H1 (cell line): ENCODE measurements around the gene KCNMA1. TPM values are rescaled to one million over a fixed set of nuclear protein-coding genes. Genes with fewer than 3 reads are reported as not detected.

Experiments
- CTCF ChIA-PET: fragments of 300-600 bp; sonication (Branson Sonifier 250); formaldehyde crosslinking; loops from one replicate; lab custom pipeline; 2021; ENCODE audit not compliant: partially characterized antibody; lab: Charles Lee
- POLR2A ChIA-PET: fragments of 300-600 bp; sonication (Branson Sonifier 250); formaldehyde crosslinking; loops from one replicate; lab custom pipeline; 2021; ENCODE audit warnings: inconsistent platforms; ENCODE audit not compliant: partially characterized antibody; lab: Charles Lee
- DNase-seq, 2 experiments: peaks; one replicate each; pipeline versions ENCODE4 v3.0.0 to v3.0.0-alpha.2; 2010 to 2022; ENCODE audit warnings: low spot score in 2 of 2, low read depth in 1 of 2, mixed read lengths in 1 of 2
- FAIRE-seq: peaks from 2 replicates; lab custom pipeline; 2011; peaks lifted over from hg19 to GRCh38; lab: Jason Lieb, UNC
- H2AFZ ChIP-seq: 2 replicates; pipeline ENCODE4 v1.8.1; 2012; ENCODE audit warnings: low read length, inconsistent platforms
- H2AK5ac ChIP-seq: 2 replicates; pipeline ENCODE4 v1.6.1; 2013; ENCODE audit warnings: low read depth, low read length
- H2BK120ac ChIP-seq: replicated peaks from 2 replicates; pipeline ENCODE3; 2013; ENCODE audit warnings: low read depth, low read length, inconsistent platforms
- H2BK12ac ChIP-seq: 2 replicates; pipeline ENCODE4 v1.6.1; 2013; ENCODE audit warnings: low read depth, low read length
- H2BK15ac ChIP-seq: 2 replicates; pipeline ENCODE4 v1.6.1; 2013; ENCODE audit warnings: low read length
- H2BK20ac ChIP-seq: 2 replicates; pipeline ENCODE4 v1.6.1; 2013; ENCODE audit warnings: low read length
- H2BK5ac ChIP-seq: 2 replicates; pipeline ENCODE4 v1.6.1; 2013; ENCODE audit warnings: low read depth, low read length
- H3K14ac ChIP-seq: 2 replicates; pipeline ENCODE4 v1.6.1; 2013; ENCODE audit warnings: inconsistent platforms; ENCODE audit not compliant: insufficient read length
- H3K18ac ChIP-seq: 2 replicates; pipeline ENCODE4 v1.6.1; 2013; ENCODE audit warnings: low read length; ENCODE audit errors: extremely low read depth
- H3K23ac ChIP-seq: 2 replicates; pipeline ENCODE4 v1.6.1; 2013; ENCODE audit warnings: inconsistent platforms; ENCODE audit not compliant: insufficient read length
- H3K23me2 ChIP-seq: 2 replicates; pipeline ENCODE4 v1.6.1; 2013; ENCODE audit warnings: low read depth, low read length
- H3K27ac ChIP-seq: 2 replicates; pipeline ENCODE4 v1.6.1; 2011; ENCODE audit warnings: low read depth, low read length, inconsistent platforms
- H3K27me3 ChIP-seq, 4 experiments: replicated peaks in 1 of 4; 1 replicate in 1 of 4; 2 replicates in 3 of 4; pipeline versions ENCODE4 v1.6.1 to v1.8.1; 2011 to 2013; ENCODE audit warnings: low read length in 3 of 4, mild to moderate bottlenecking in 3 of 4, inconsistent platforms in 2 of 4, mixed read lengths in 2 of 4, moderate library complexity in 1 of 4; ENCODE audit not compliant: control insufficient read depth in 3 of 4, insufficient read depth in 3 of 4; ENCODE audit errors: extremely low read depth in 1 of 4
- H3K36me3 ChIP-seq, 4 experiments: 2 replicates each; pipeline versions ENCODE4 v1.6.1 to v1.8.1; 2011 to 2013; ENCODE audit warnings: mild to moderate bottlenecking in 4 of 4, low read length in 3 of 4, moderate library complexity in 2 of 4, control low read depth in 1 of 4, inconsistent platforms in 1 of 4; ENCODE audit not compliant: insufficient read depth in 4 of 4, control insufficient read depth in 2 of 4
- H3K4ac ChIP-seq: replicated peaks from 2 replicates; pipeline ENCODE3; 2013; ENCODE audit warnings: low read length, low read depth, mixed read lengths, inconsistent platforms; ENCODE audit not compliant: insufficient read length
- H3K4me1 ChIP-seq, 4 experiments: replicated peaks in 1 of 4; 1 replicate in 1 of 4; 2 replicates in 3 of 4; pipeline versions ENCODE4 v1.6.1 to v1.8.1; 2011 to 2013; ENCODE audit warnings: low read length in 3 of 4, inconsistent platforms in 2 of 4, mixed read lengths in 1 of 4; ENCODE audit not compliant: insufficient read depth in 4 of 4, control insufficient read depth in 3 of 4
- H3K4me2 ChIP-seq, 2 experiments: 2 replicates each; pipeline versions ENCODE4 v1.6.1 to v1.8.1; 2011 to 2013; ENCODE audit warnings: low read depth in 2 of 2, low read length in 2 of 2, control low read depth in 1 of 2, inconsistent platforms in 1 of 2, mild to moderate bottlenecking in 1 of 2; ENCODE audit not compliant: insufficient read depth in 1 of 2
- H3K4me3 ChIP-seq, 4 experiments: fragments of 200-600, 300-600 bp in 1 of 4; sonication (generic), shearing (Covaris generic), sonication (Bioruptor Twin) in 1 of 4; 2 replicates each; pipeline versions ENCODE4 v1.5.1 to v1.8.1; 2011 to 2016; ENCODE audit warnings: low read length in 4 of 4, low read depth in 3 of 4, control low read depth in 2 of 4, inconsistent platforms in 2 of 4, mild to moderate bottlenecking in 2 of 4, mixed read lengths in 1 of 4, moderate library complexity in 1 of 4; ENCODE audit not compliant: insufficient read depth in 2 of 4; ENCODE audit errors: extremely low read depth in 1 of 4
- H3K56ac ChIP-seq: replicated peaks from 2 replicates; pipeline ENCODE3; 2013; ENCODE audit warnings: low read depth, mild to moderate bottlenecking, mixed read lengths, low read length, inconsistent platforms; ENCODE audit not compliant: insufficient read length
- H3K79me1 ChIP-seq: 2 replicates; pipeline ENCODE4 v1.6.1; 2013; ENCODE audit warnings: low read depth, low read length, control low read depth
- H3K79me2 ChIP-seq, 2 experiments: 2 replicates each; pipeline versions ENCODE4 v1.6.1 to v1.8.1; 2012 to 2013; ENCODE audit warnings: low read length in 2 of 2, mild to moderate bottlenecking in 2 of 2, inconsistent platforms in 1 of 2; ENCODE audit not compliant: insufficient read depth in 2 of 2, control insufficient read depth in 1 of 2
- H3K9ac ChIP-seq, 4 experiments: replicated peaks in 1 of 4; 1 replicate in 1 of 4; 2 replicates in 3 of 4; pipeline versions ENCODE4 v1.6.1 to v1.8.1; 2011 to 2013; ENCODE audit warnings: low read depth in 3 of 4, low read length in 3 of 4, control low read depth in 2 of 4, mild to moderate bottlenecking in 2 of 4, moderate library complexity in 2 of 4, inconsistent platforms in 1 of 4; ENCODE audit errors: extremely low read depth in 1 of 4
- H3K9me3 ChIP-seq, 2 experiments: 2 replicates each; pipeline versions ENCODE4 v1.6.1 to v1.8.1; 2012 to 2013; ENCODE audit warnings: mild to moderate bottlenecking in 2 of 2, moderate library complexity in 2 of 2, control low read depth in 1 of 2, inconsistent platforms in 1 of 2, low read depth in 1 of 2, low read length in 1 of 2, mixed read lengths in 1 of 2; ENCODE audit not compliant: insufficient read depth in 2 of 2
- H4K20me1 ChIP-seq, 2 experiments: replicated peaks in 1 of 2; 2 replicates each; pipeline versions ENCODE3 to v1.8.1; 2011 to 2013; ENCODE audit warnings: inconsistent platforms in 2 of 2, low read length in 2 of 2, mild to moderate bottlenecking in 1 of 2; ENCODE audit not compliant: insufficient read depth in 2 of 2, control insufficient read depth in 1 of 2
- H4K5ac ChIP-seq: 2 replicates; pipeline ENCODE4 v1.6.1; 2013; ENCODE audit warnings: low read length, low read depth, mixed read lengths, inconsistent platforms; ENCODE audit not compliant: insufficient read length
- H4K8ac ChIP-seq: 2 replicates; pipeline ENCODE4 v1.8.0; 2013; ENCODE audit warnings: mild to moderate bottlenecking, moderate library complexity, low read length, inconsistent platforms; ENCODE audit not compliant: insufficient read depth; ENCODE audit errors: extremely low read depth
- H4K91ac ChIP-seq: replicated peaks from 2 replicates; pipeline ENCODE3; 2013; ENCODE audit warnings: low read length, mixed read lengths, inconsistent platforms; ENCODE audit not compliant: insufficient read length
- BACH1 ChIP-seq: IDR thresholded peaks from 2 replicates; pipeline ENCODE4 v1.6.1; 2012; ENCODE audit warnings: low read length, improper control_type of control experiment
- BCL11A ChIP-seq, 2 experiments: IDR thresholded peaks; one replicate each; pipeline ENCODE4 v1.6.1; 2011; ENCODE audit warnings: low read depth in 2 of 2, low read length in 2 of 2, mild to moderate bottlenecking in 2 of 2
- CBX5 ChIP-seq: fragments of 300-800, 300-1000 bp; sonication (generic); IDR thresholded peaks from 2 replicates; pipeline ENCODE4 v1.7.1; 2016; ENCODE audit warnings: antibody characterized with exemption, low read length, low read depth
- EGR1 ChIP-seq: IDR thresholded peaks from 2 replicates; pipeline ENCODE4 v1.6.1; 2011; ENCODE audit warnings: low read depth, low read length, borderline replicate concordance
- FOSL1 ChIP-seq: IDR thresholded peaks from 2 replicates; pipeline ENCODE4 v1.6.1; 2011; ENCODE audit warnings: mild to moderate bottlenecking, low read depth, low read length, moderate library complexity; ENCODE audit not compliant: insufficient read depth
- GABPA ChIP-seq: IDR thresholded peaks from 2 replicates; pipeline ENCODE4 v1.6.1; 2011; ENCODE audit warnings: mild to moderate bottlenecking, low read length, moderate library complexity, borderline replicate concordance; ENCODE audit not compliant: insufficient read depth
- JUN ChIP-seq: IDR thresholded peaks from 2 replicates; pipeline ENCODE4 v1.6.1; 2011; ENCODE audit warnings: low read depth, mild to moderate bottlenecking, improper control_type of control experiment, low read length
- JUND ChIP-seq: IDR thresholded peaks from 2 replicates; pipeline ENCODE4 v1.6.1; 2011; ENCODE audit warnings: mild to moderate bottlenecking, improper control_type of control experiment, low read length
- KDM1A ChIP-seq: fragments of 200-600, 300-600 bp; sonication (generic); IDR thresholded peaks from 2 replicates; pipeline ENCODE4 v1.7.1; 2016; ENCODE audit warnings: mild to moderate bottlenecking, low read length, borderline replicate concordance
- KDM5A ChIP-seq: fragments of 200-600 bp; IDR thresholded peaks from 2 replicates; pipeline ENCODE4 v1.7.1; 2012; ENCODE audit warnings: mild to moderate bottlenecking, low read length, inconsistent platforms, mixed read lengths
- SRF ChIP-seq: IDR thresholded peaks from 2 replicates; pipeline ENCODE4 v1.6.1; 2011; ENCODE audit warnings: mild to moderate bottlenecking, low read depth, low read length, moderate library complexity
- WGBS, 2 experiments: shearing (Covaris generic) in 1 of 2; methylation state at CpG; one replicate each; pipeline versions ENCODE4 v1.1.6 to v1.1.7; 2013 to 2015; ENCODE audit warnings: low lambda C conversion rate in 2 of 2, mixed read lengths in 2 of 2, inconsistent platforms in 1 of 2, low coverage in 1 of 2, missing lambda C conversion rate in 1 of 2; ENCODE audit not compliant: insufficient replicate concordance in 2 of 2, insufficient coverage in 1 of 2, insufficient read length in 1 of 2; ENCODE audit errors: extremely low coverage in 1 of 2, missing lambda C conversion rate in 1 of 2; 5-methylcytosine and 5-hydroxymethylcytosine counted together
- polyA plus RNA-seq, 7 experiments: library from polyadenylated mRNA; depleted of rRNA in 3 of 7; stranded (reverse) in 5 of 7; unstranded in 2 of 7; fragments of >200 nt in 5 of 7; fragments of 200-250 nt in 2 of 7; gene quantifications; 1 replicate in 5 of 7; 2 replicates in 1 of 7; 4 replicates in 1 of 7; pipeline versions ENCODE4 v1.2.1 to v1.2.3, GENCODE V29; 2011 to 2013; ENCODE audit warnings: missing spikeins in 2 of 7, mixed read lengths in 2 of 7
- total RNA-seq: library from RNA; stranded (reverse); fragmentation: NEBNext Ultra II Directional; extraction: Animal tissue kit (Norgen Biotek cat#: 25700); gene quantifications from 2 replicates; pipeline ENCODE4 v1.2.1, GENCODE V29; 2021

Gene KCNMA1
- total and polyA plus RNA-seq, 2 of the 8 experiments (the other 6 are each of a cell fraction or from before 2014, with no cell fraction given): 10.2 to 11.1 TPM

GRCh38 chr10:77673515-77674140, 36.0 kb upstream of the KCNMA1 start:
- Histone ChIP-seq H3K9me3 (no peaks in the 10 kb centered on the region), H3K27me3 (no peaks in the 10 kb centered on the region), H3K4ac (no peak overlapping the region), H2AK5ac (no peak overlapping the region), H3K79me1 (no peaks in the 10 kb centered on the region), H3K23ac (no peak overlapping the region), H4K5ac (no peak overlapping the region), H3K27ac (no peak overlapping the region), H4K20me1 (no peaks in the 10 kb centered on the region), H4K91ac (no peak overlapping the region), H2BK15ac (no peak overlapping the region), H3K18ac (no peak overlapping the region), H4K8ac (no peak overlapping the region), H2BK20ac (no peak overlapping the region), H3K4me2 (no peak overlapping the region), H3K14ac (no peak overlapping the region), H3K9ac (no peak overlapping the region), H2AFZ (no peak overlapping the region), H3K79me2 (no peaks in the 10 kb centered on the region), H3K4me1 (peaks cover 0 to 6% (median 0%) of the 10 kb centered on the region in 4 experiments; a peak in 1 of 7 replicates), H3K36me3 (no peaks in the 10 kb centered on the region), H3K23me2 (peaks cover 2% of the 10 kb centered on the region; the same call in 1 of the 2 replicates), H2BK5ac (no peak overlapping the region), H3K56ac (no peak overlapping the region), H2BK12ac (no peak overlapping the region; the same call in 1 of the 2 replicates), H3K4me3 (no peak overlapping the region), H2BK120ac (no peak overlapping the region)
- ChIA-PET CTCF (interaction anchor here (0.6 to 1.5 kb wide), 3 partner anchors 14 to 33 kb away, joined by 3 to 4 read pairs (median 3); no protein-coding TSS in a partner anchor), POLR2A (no interaction called here)
- TF ChIP-seq SRF (no peak), BCL11A (IDR thresholded peaks at IDR 0.05; ENCODE audit: low read depth in 2 of 2, low read length in 2 of 2) (no peak), CBX5 (no peak), KDM1A (no peak), GABPA (no peak), KDM5A (no peak), EGR1 (no peak), BACH1 (no peak), FOSL1 (no peak), JUND (no peak), JUN (no peak)
- DNase-seq (peak in 1 of 2 experiments; percentile 33), FAIRE-seq (no peak)
- 85% methylated on average over 6 of the region's 6 CpGs; no CpG with 5 or more reads in 1 of the 2 experiments for WGBS, 2 experiments
